Ascending aorta (tissue), 2 donors: Measurements from ENCODE around the gene MTA3. TPM values are rescaled to one million over a fixed set of nuclear protein-coding genes. Genes with fewer than 3 reads are reported as not detected.

Source experiments
- DNase-seq, 2 donors: peaks; one replicate each; pipeline ENCODE4 v3.0.0-alpha.2; 2019; ENCODE audit warnings: low spot score in 2 of 2
- H3K27ac ChIP-seq, 2 donors: fragments of 200-600 bp; sonication (generic); one replicate each; pipeline ENCODE4 v1.5.1; 2016 to 2017; ENCODE audit warnings: mild to moderate bottlenecking in 1 of 2
- H3K27me3 ChIP-seq: fragments of 200-600 bp; sonication (generic); one replicate; pipeline ENCODE4 v1.5.1; 2017
- H3K36me3 ChIP-seq, 2 donors: fragments of 200-600 bp; sonication (generic); one replicate each; pipeline ENCODE4 v1.5.1; 2016
- H3K4me1 ChIP-seq, 2 donors: fragments of 200-600 bp; sonication (generic); one replicate each; pipeline ENCODE4 v1.5.1; 2016 to 2017; ENCODE audit warnings: mild to moderate bottlenecking in 1 of 2
- H3K4me3 ChIP-seq, 2 donors: fragments of 200-600 bp; sonication (generic); one replicate each; pipeline ENCODE4 v1.5.1; 2016 to 2017; ENCODE audit warnings: mild to moderate bottlenecking in 1 of 2
- H3K9me3 ChIP-seq, 2 donors: fragments of 200-600 bp; sonication (generic); one replicate each; pipeline ENCODE4 v1.5.1; 2016
- intact Hi-C: fragments of 100-400 bp; cut with DNase I; formaldehyde crosslinking; loops from one replicate; pipeline ENCODE4 v1.15.1; 2023
- total RNA-seq: library from RNA; depleted of rRNA; stranded (reverse); fragments of >200 nt; gene quantifications from one replicate; pipeline ENCODE4 v1.1.0, GENCODE V29; 2016
- TF ChIP-seq, protein P1 (sequence below), 3 experiments: fragments of 200-600 bp in 2 of 3; fragments of 450-650 bp in 1 of 3; sonication (generic) in 2 of 3; IDR thresholded peaks; one replicate each; pipeline ENCODE4 v1.5.1; 2016 to 2019; ENCODE audit warnings: antibody characterized with exemption in 3 of 3, mild to moderate bottlenecking in 1 of 3, moderate library complexity in 1 of 3

The MTA3 gene
- total RNA-seq, 1 donor from 2014 or later: 59.2 TPM

DNA sequence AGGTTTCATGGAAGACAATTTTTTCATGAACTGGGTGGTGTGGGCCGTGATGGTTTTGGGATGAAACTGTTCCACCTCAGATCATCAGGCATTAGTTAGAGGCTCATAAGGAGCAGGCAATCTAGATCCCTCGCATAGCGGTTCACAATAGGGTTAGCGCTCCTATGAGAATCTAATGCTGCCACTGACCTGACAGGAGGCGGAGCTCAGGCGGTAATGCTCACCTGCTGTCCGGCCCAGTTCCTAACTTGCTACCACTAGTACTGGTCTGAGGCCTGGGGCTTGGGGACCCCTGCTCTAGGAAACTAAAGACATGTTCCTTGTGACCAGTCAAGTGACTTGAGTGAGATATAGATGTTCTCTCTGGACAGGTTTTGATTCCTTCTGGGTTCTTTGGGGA lies 146.3 kb downstream of the MTA3 start:
- no peak overlapping the region for H3K27ac ChIP-seq
- no peak overlapping the region for H3K4me3 ChIP-seq
- DNase-seq: no peak
- no peaks in the 10 kb centered on the region for H3K4me1 ChIP-seq
- H3K9me3 ChIP-seq: no peaks in the 10 kb centered on the region
- TF ChIP-seq, protein P1, sequence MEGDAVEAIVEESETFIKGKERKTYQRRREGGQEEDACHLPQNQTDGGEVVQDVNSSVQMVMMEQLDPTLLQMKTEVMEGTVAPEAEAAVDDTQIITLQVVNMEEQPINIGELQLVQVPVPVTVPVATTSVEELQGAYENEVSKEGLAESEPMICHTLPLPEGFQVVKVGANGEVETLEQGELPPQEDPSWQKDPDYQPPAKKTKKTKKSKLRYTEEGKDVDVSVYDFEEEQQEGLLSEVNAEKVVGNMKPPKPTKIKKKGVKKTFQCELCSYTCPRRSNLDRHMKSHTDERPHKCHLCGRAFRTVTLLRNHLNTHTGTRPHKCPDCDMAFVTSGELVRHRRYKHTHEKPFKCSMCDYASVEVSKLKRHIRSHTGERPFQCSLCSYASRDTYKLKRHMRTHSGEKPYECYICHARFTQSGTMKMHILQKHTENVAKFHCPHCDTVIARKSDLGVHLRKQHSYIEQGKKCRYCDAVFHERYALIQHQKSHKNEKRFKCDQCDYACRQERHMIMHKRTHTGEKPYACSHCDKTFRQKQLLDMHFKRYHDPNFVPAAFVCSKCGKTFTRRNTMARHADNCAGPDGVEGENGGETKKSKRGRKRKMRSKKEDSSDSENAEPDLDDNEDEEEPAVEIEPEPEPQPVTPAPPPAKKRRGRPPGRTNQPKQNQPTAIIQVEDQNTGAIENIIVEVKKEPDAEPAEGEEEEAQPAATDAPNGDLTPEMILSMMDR (IDR thresholded peaks at IDR 0.05): no peak
- intact Hi-C loops: no loop called here
- no peaks in the 10 kb centered on the region for H3K27me3 ChIP-seq
- H3K36me3 ChIP-seq: peaks cover 0 to 1% of the 10 kb centered on the region in 2 donors

DNA sequence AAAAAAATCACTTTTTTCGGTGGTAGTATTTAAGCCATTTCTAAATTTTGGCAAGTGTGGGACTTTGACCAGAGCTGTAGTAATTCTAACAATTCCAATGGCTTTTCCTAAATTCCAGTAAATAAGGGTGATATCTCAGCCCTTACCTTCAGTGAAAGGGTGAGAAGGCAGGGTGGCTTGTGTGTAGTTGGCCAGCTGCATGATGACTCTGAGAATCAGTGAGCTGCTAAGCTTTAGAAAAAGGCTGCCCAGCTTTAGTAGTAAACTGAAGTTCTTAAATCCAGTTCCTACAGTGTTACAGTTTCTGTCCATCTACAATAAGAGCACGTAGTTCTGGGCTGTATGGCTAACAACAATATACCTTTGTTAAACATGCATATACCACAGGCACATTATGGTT lies 153.5 kb downstream of the MTA3 start:
- Histone ChIP-seq H3K27ac (peak overlapping the region in 1 of 2 donors; percentile 49), H3K36me3 (peaks cover 0 to 6% of the 10 kb centered on the region in 2 donors), H3K9me3 (no peaks in the 10 kb centered on the region), H3K27me3 (no peaks in the 10 kb centered on the region), H3K4me1 (no peaks in the 10 kb centered on the region), H3K4me3 (no peak overlapping the region)
- intact Hi-C loops: no loop called here
- TF ChIP-seq, protein P1 (IDR thresholded peaks at IDR 0.05): no peak
- no peak for DNase-seq

DNA sequence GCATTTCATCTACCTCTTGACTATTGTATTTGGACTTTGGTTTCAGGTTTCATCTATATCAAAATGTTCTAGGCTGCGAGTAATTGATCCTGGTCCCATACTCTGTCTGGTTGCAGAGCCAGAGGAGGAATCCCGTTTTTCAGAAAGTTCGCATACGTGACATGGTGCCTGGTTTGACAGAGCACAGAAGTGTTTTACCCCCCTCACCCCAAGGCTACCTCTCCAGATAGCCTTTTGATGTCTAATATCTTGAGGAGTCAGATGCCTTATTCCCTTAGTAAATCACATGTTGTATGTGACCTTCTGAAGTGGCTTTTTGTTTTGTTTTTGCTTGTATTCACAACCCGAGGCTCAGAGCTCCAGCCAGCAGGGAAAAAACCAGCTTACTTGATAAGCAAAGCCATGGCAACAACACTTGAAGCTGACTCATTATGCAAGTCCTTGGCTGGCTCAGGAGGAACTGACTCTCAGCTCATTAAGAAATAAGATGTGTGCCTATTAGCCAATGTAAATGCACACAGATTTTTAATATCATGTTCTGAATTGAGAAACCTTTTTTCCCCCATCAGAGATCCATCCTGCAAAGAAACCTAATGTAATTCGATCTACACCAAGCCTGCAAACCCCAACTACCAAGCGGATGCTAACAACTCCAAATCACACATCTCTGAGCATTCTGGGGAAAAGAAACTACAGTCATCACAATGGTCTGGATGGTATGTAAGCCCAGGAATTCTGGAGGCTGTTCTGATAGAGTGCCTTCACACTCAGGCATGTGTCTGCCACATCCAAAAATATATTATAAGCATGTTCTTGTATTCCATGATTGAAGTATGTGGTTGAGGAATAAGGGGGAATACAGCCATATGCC lies 154.1 kb downstream of the MTA3 start:
- Histone ChIP-seq H3K36me3 (peaks cover 0 to 6% of the 10 kb centered on the region in 2 donors), H3K27me3 (no peaks in the 10 kb centered on the region), H3K27ac (peak overlapping the region in 1 of 2 donors; percentile 49), H3K4me3 (no peak overlapping the region), H3K9me3 (no peaks in the 10 kb centered on the region), H3K4me1 (no peaks in the 10 kb centered on the region)
- intact Hi-C loops: no loop called here
- TF ChIP-seq, protein P1 (IDR thresholded peaks at IDR 0.05): no peak
- peak; percentile 29 to 74 for DNase-seq

DNA sequence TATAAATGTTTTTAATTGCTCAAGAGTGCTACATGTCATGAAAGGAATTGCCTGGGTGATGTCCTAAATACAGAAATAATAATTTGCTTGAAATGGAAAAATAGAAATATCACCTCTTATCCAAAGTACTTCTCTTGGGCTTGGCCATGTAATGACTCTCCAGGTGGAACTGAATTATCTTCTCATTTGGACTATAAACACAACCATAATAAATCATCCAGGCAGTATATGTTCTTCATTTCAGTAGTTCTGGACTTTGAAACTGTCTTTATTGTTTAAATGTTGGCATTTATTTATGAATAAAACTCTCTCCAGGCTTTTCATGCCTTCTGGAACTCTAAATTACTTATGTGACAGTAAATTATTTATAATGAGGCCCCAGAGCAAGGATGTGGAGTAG lies 155.0 kb downstream of the MTA3 start:
- intact Hi-C loops: no loop called here
- Histone ChIP-seq H3K27ac (no peak overlapping the region), H3K4me1 (no peaks in the 10 kb centered on the region), H3K27me3 (no peaks in the 10 kb centered on the region), H3K4me3 (no peak overlapping the region), H3K9me3 (no peaks in the 10 kb centered on the region), H3K36me3 (peaks cover 0 to 6% of the 10 kb centered on the region in 2 donors)
- no peak for DNase-seq
- TF ChIP-seq, protein P1 (IDR thresholded peaks at IDR 0.05): no peak

DNA sequence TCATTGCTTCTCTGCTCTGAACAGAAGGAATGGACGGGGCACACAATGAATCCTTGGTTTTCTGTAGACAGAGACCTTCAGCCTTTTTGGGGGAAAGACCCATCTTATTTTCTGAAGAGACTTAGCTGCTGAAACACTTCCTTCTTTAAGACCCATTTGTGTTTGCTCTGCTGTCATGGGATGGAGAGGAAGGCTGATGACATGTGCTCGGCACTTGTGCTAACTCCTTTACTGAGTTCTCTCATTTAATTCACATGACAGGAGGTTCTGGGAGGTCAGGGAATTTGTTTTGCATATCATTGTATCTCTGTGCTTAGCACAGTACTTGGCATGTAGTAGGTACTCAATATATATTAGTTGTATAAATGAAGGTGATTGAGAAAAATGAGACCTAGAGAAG lies 156.5 kb downstream of the MTA3 start:
- no peak for DNase-seq
- Histone ChIP-seq H3K9me3 (peaks cover 0 to 3% of the 10 kb centered on the region in 2 donors), H3K27ac (no peak overlapping the region), H3K4me1 (no peaks in the 10 kb centered on the region), H3K36me3 (peaks cover 0 to 6% of the 10 kb centered on the region in 2 donors), H3K4me3 (no peak overlapping the region), H3K27me3 (no peaks in the 10 kb centered on the region)
- intact Hi-C loops: no loop called here
- TF ChIP-seq, protein P1 (IDR thresholded peaks at IDR 0.05): no peak
